ENCODE results near the gene TMEM53. TPM values are rescaled to one million over a fixed set of nuclear protein-coding genes. Genes with fewer than 3 reads are reported as not detected.

TMEM53 gene
- total and polyA plus RNA-seq, 2 donors (not counting 3 experiments of a cell fraction or from before 2014, with no cell fraction given) = 5.3 to 16.5 TPM

DNA sequence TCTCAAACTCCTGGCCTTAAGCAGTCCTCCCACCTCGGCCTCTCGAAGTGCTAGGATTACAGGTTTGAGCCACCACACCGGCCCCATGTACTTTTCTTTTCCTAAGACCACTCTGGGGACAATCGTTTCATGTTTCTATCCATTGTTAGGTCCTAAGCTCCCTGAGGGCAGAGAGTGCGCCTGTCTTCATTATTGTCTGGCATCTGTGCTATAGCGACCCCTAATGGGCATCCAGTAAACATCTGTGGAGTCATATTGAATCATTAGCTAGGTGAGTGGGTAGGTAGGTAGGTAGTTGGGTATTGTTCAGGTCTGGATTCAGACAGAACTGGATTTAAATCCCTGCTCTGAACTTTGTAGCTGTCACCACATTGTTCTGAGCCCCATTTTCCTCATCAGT lies 66.1 kb downstream of the TMEM53 start:
- intact Hi-C loops (cut with micrococcal nuclease) = no loop called here
- CTCF ChIA-PET = interaction anchor here (0.9 to 5.8 kb wide), 15 partner anchors 8 to 493 kb away, joined by 3 to 109 read pairs (median 4); no protein-coding TSS in a partner anchor
- no peak for FAIRE-seq

More for the DNA sequence above, 66.1 kb downstream of the TMEM53 start:
- dilution Hi-C loops (cut with MboI; ENCODE audit: extremely low pct_ligation_motif_present, low sequenced_read_pairs) = no loop called here
- Histone ChIP-seq H3K27ac (ENCODE audit: insufficient read depth, low read depth, low read length) (no peak overlapping the region), H3K9ac (replicated peaks; ENCODE audit: extremely low read depth, insufficient read depth, low read length) (no peak overlapping the region), H3K9me1 (replicated peaks; ENCODE audit: control insufficient read depth, extremely low read depth, insufficient read depth, low read length) (no peaks in the 10 kb centered on the region), H3K9me3 (replicated peaks; ENCODE audit: control insufficient read depth, insufficient read depth, low read length) (no peaks in the 10 kb centered on the region), H2AFZ (ENCODE audit: low read depth, low read length) (no peak overlapping the region), H3K4me2 (ENCODE audit: insufficient read depth, low read length) (no peak overlapping the region), H3K27me3 (ENCODE audit: control insufficient read depth in 2 of 2, insufficient read depth in 2 of 2, low read length in 2 of 2) (peaks cover 5 to 7% of the 10 kb centered on the region in 2 experiments), H3K79me2 (ENCODE audit: control insufficient read depth, insufficient read depth, low read length) (no peaks in the 10 kb centered on the region), H3K36me3 (ENCODE audit: control insufficient read depth in 2 of 2, extremely low read depth in 1 of 2, insufficient read depth in 2 of 2, low read length in 2 of 2) (no peaks in the 10 kb centered on the region), H4K20me1 (replicated peaks; ENCODE audit: control insufficient read depth, extremely low read depth, insufficient read depth, low read length) (no peaks in the 10 kb centered on the region), H3K4me3 (replicated peaks in 1 of 3; ENCODE audit: insufficient read depth in 1 of 3, low read depth in 1 of 3, low read length in 3 of 3) (no peak overlapping the region), H3K4me1 (ENCODE audit: control insufficient read depth, extremely low read depth, insufficient read depth, low read length) (no peaks in the 10 kb centered on the region)
- POLR2A ChIA-PET = no interaction called here
- TF ChIP-seq POLR2AphosphoS5 (IDR thresholded peaks at IDR 0.05; ENCODE audit: insufficient read depth, low read depth, low read length) (no peak), JUN (IDR thresholded peaks at IDR 0.05; ENCODE audit: borderline replicate concordance, insufficient read depth, insufficient read length, low read depth) (no peak), FOS (IDR thresholded peaks at IDR 0.05; ENCODE audit: borderline replicate concordance, insufficient read depth, low read length) (no peak), MYC (IDR thresholded peaks at IDR 0.05; ENCODE audit: low read depth, low read length) (no peak), POLR2A (IDR thresholded peaks at IDR 0.05; ENCODE audit: low read depth, low read length) (no peak), GATA2 (IDR thresholded peaks at IDR 0.05; ENCODE audit: insufficient read depth, insufficient read length, low read depth, low read length) (no peak), CTCF (IDR thresholded peaks at IDR 0.05; ENCODE audit: extremely low read depth in 1 of 2, insufficient read depth in 1 of 2, low read depth in 1 of 2, low read length in 2 of 2) (no peak), EZH2 (IDR thresholded peaks at IDR 0.05; ENCODE audit: borderline replicate concordance, low read depth, low read length, severe bottlenecking) (no peak)
- TF ChIP-seq, protein P1, sequence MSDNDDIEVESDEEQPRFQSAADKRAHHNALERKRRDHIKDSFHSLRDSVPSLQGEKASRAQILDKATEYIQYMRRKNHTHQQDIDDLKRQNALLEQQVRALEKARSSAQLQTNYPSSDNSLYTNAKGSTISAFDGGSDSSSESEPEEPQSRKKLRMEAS (IDR thresholded peaks at IDR 0.05; ENCODE audit: insufficient read depth, insufficient read length) = no peak
- no peak for DNase-seq (ENCODE audit: low read depth, low spot score)
- no TSS peak for BruUV-seq (replicated peaks)

Measured in endothelial cell of umbilical vein (primary cell).